ENCODE results near the gene COPE.

DNA sequence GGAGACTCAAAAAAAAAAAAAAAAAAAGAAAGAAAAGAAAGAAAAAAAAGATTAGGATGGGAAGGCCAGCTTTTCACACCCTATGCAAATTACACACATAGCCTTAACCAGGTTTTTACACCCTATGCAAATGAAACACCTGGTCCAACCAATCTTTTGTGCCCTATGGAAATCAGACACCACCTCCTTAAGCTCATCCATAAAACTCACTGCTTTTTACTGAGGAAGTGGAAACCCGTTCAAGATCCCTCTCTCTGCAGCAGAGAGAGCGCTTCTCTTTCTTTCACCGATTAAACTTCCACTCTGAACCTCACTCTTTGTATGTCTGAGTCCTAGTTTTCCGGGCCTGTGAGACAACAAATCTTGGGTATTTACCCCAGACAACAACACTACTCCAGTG, 47.1 kb upstream of the COPE start:
- TF ChIP-seq CTCF (IDR thresholded peaks at IDR 0.05): no peak
- no peak for TF ChIP-seq POLR2AphosphoS5 (IDR thresholded peaks at IDR 0.05; ENCODE audit: insufficient read depth in 1 of 2, low read depth in 1 of 2)
- no peak for TF ChIP-seq POLR2A (IDR thresholded peaks at IDR 0.05)
